SK-N-SH (cell line): ENCODE data around the gene ZNF334. TPM values are rescaled to one million over a fixed set of nuclear protein-coding genes. Genes with fewer than 3 reads are reported as not detected.

Experiments used
- CTCF ChIA-PET: fragments of 300-600, 350-600 bp; formaldehyde crosslinking; extraction: SDS; loops from one replicate; lab custom pipeline; 2021; lab: Yijun Ruan, JAX
- POLR2A ChIA-PET: fragments of 350-600 bp; sonication (Branson Sonifier 250); formaldehyde crosslinking; extraction: SDS; loops from one replicate; lab custom pipeline; 2020; ENCODE audit warnings: antibody characterized with exemption, inconsistent platforms; lab: Yijun Ruan, JAX
- DNase-seq: peaks from one replicate; pipeline ENCODE4 v3.0.0; 2012
- H2AFZ ChIP-seq: fragments of 200-600 bp; sonication (generic); 2 replicates; pipeline ENCODE4 v1.8.1; 2016; ENCODE audit warnings: antibody characterized with exemption, mild to moderate bottlenecking, low read depth
- H3F3A ChIP-seq: fragments of 200-600 bp; sonication (generic); replicated peaks from 2 replicates; pipeline ENCODE3; 2016; ENCODE audit warnings: antibody characterized with exemption, mild to moderate bottlenecking; ENCODE audit not compliant: insufficient read depth
- H3K27ac ChIP-seq, 2 experiments: fragments of 200-500 bp in 1 of 2; fragments of 200-600 bp in 1 of 2; sonication (Bioruptor generic) in 1 of 2; sonication (generic), shearing (Covaris generic) in 1 of 2; 2 replicates each; pipeline versions ENCODE4 v1.5.1 to v1.6.1; 2014 to 2016; ENCODE audit warnings: low read depth in 2 of 2, inconsistent platforms in 1 of 2, low read length in 1 of 2, mild to moderate bottlenecking in 1 of 2, mixed read lengths in 1 of 2
- H3K27me3 ChIP-seq: fragments of 200-600 bp; sonication (generic), shearing (Covaris generic); 2 replicates; pipeline ENCODE4 v1.6.1; 2016; ENCODE audit warnings: mixed run types; ENCODE audit not compliant: insufficient read depth
- H3K36me3 ChIP-seq, 2 experiments: fragments of 200-500 bp in 1 of 2; fragments of 200-600 bp in 1 of 2; sonication (Bioruptor generic) in 1 of 2; sonication (generic) in 1 of 2; replicated peaks in 1 of 2; 2 replicates each; pipeline versions ENCODE3 to v1.5.1; 2014 to 2016; ENCODE audit warnings: low read length in 1 of 2, mild to moderate bottlenecking in 1 of 2; ENCODE audit not compliant: insufficient read depth in 2 of 2, control insufficient read depth in 1 of 2
- H3K4me1 ChIP-seq, 2 experiments: fragments of 200-500 bp in 1 of 2; fragments of 200-600 bp in 1 of 2; sonication (Bioruptor generic) in 1 of 2; sonication (generic), shearing (Covaris generic) in 1 of 2; 2 replicates each; pipeline versions ENCODE4 v1.5.1 to v1.6.1; 2014 to 2016; ENCODE audit warnings: low read depth in 1 of 2, low read length in 1 of 2, mixed run types in 1 of 2; ENCODE audit not compliant: insufficient read depth in 2 of 2, control insufficient read depth in 1 of 2
- H3K4me2 ChIP-seq: fragments of 200-600 bp; sonication (generic), shearing (Covaris generic); 2 replicates; pipeline ENCODE4 v1.6.1; 2017; ENCODE audit warnings: mixed run types
- H3K4me3 ChIP-seq, 2 experiments: fragments of 200-500 bp in 1 of 2; fragments of 200-600 bp in 1 of 2; sonication (Bioruptor generic) in 1 of 2; sonication (generic), shearing (Covaris generic) in 1 of 2; 2 replicates each; pipeline versions ENCODE4 v1.5.1 to v1.8.1; 2014 to 2016; ENCODE audit warnings: low read depth in 2 of 2, inconsistent platforms in 1 of 2, low read length in 1 of 2, mild to moderate bottlenecking in 1 of 2, mixed read lengths in 1 of 2, moderate library complexity in 1 of 2
- H3K79me2 ChIP-seq: fragments of 200-600 bp; sonication (generic); 2 replicates; pipeline ENCODE4 v1.8.1; 2017; ENCODE audit warnings: mild to moderate bottlenecking; ENCODE audit not compliant: insufficient read depth
- H3K9ac ChIP-seq: fragments of 200-600 bp; sonication (generic); 2 replicates; pipeline ENCODE4 v1.6.1; 2017; ENCODE audit warnings: mixed run types
- H3K9me2 ChIP-seq: fragments of 200-600 bp; sonication (generic); 2 replicates; pipeline ENCODE4 v1.6.1; 2017; ENCODE audit warnings: mixed run types
- H3K9me3 ChIP-seq: fragments of 200-600 bp; sonication (generic); 2 replicates; pipeline ENCODE4 v1.6.1; 2017; ENCODE audit warnings: mixed run types, mild to moderate bottlenecking, moderate library complexity
- H4K20me1 ChIP-seq: fragments of 200-600 bp; sonication (generic); 2 replicates; pipeline ENCODE4 v1.6.1; 2017; ENCODE audit warnings: mild to moderate bottlenecking, mixed run types; ENCODE audit not compliant: insufficient read depth
- ELF1 ChIP-seq: IDR thresholded peaks from 2 replicates; pipeline ENCODE4 v1.4.0; 2012
- EP300 ChIP-seq, 2 experiments: IDR thresholded peaks; 2 replicates each; pipeline versions ENCODE4 v1.4.0 to v1.6.1; 2012; ENCODE audit warnings: borderline replicate concordance in 1 of 2, low read depth in 1 of 2, low read length in 1 of 2
- FOXJ3 ChIP-seq: sonication (generic); formaldehyde crosslinking; IDR thresholded peaks from 2 replicates; pipeline ENCODE4 v1.5.1; 2020; ENCODE audit warnings: mild to moderate bottlenecking, missing genetic modification reagents
- GABPA ChIP-seq: IDR thresholded peaks from 2 replicates; pipeline ENCODE4 v1.4.0; 2012; ENCODE audit warnings: low read depth, mild to moderate bottlenecking
- MAX ChIP-seq: IDR thresholded peaks from 2 replicates; pipeline ENCODE4 v1.4.0; 2012; ENCODE audit warnings: low read depth
- NFIC ChIP-seq: IDR thresholded peaks from 2 replicates; pipeline ENCODE4 v1.4.0; 2012; ENCODE audit warnings: borderline replicate concordance
- RCOR1 ChIP-seq: fragments of 150-350 bp; IDR thresholded peaks from 2 replicates; pipeline ENCODE4 v1.6.1; 2017; ENCODE audit warnings: antibody characterized with exemption, low read length
- REST ChIP-seq: IDR thresholded peaks from 2 replicates; pipeline ENCODE4 v1.6.1; 2012; ENCODE audit warnings: mild to moderate bottlenecking, low read depth, low read length, moderate library complexity
- RFX5 ChIP-seq: IDR thresholded peaks from 2 replicates; pipeline ENCODE4 v1.6.1; 2012; ENCODE audit warnings: mild to moderate bottlenecking, improper control_type of control experiment, low read length
- RXRA ChIP-seq: IDR thresholded peaks from 2 replicates; pipeline ENCODE4 v1.4.0; 2012; ENCODE audit warnings: low read depth, mild to moderate bottlenecking, borderline replicate concordance
- SIN3A ChIP-seq: IDR thresholded peaks from 2 replicates; pipeline ENCODE4 v1.6.1; 2012; ENCODE audit warnings: low read depth, mild to moderate bottlenecking, low read length, moderate library complexity, borderline replicate concordance
- SMC3 ChIP-seq: IDR thresholded peaks from 2 replicates; pipeline ENCODE4 v1.6.1; 2012; ENCODE audit warnings: low read depth, low read length, improper control_type of control experiment
- TCF12 ChIP-seq: IDR thresholded peaks from 2 replicates; pipeline ENCODE4 v1.4.0; 2012
- USF2 ChIP-seq: fragments of 150-350 bp; IDR thresholded peaks from 2 replicates; pipeline ENCODE4 v1.6.1; 2017; ENCODE audit warnings: antibody characterized with exemption, low read length, low read depth, borderline replicate concordance
- YY1 ChIP-seq: IDR thresholded peaks from 2 replicates; pipeline ENCODE4 v1.4.0; 2012; ENCODE audit warnings: low read depth, mild to moderate bottlenecking
- WGBS: methylation state at CpG from one replicate; pipeline ENCODE4 v1.1.6; 2017; ENCODE audit warnings: low lambda C conversion rate; 5-methylcytosine and 5-hydroxymethylcytosine counted together
- polyA plus RNA-seq, 3 experiments: library from polyadenylated mRNA; depleted of rRNA; stranded (reverse); fragments of >200 nt; gene quantifications; 2 replicates each; pipeline ENCODE4 v1.2.3, GENCODE V29; 2012
- TF ChIP-seq, protein P1 (sequence below): fragments of 200-600 bp; sonication (generic); IDR thresholded peaks from 2 replicates; pipeline ENCODE4 v1.6.1; 2017; ENCODE audit warnings: antibody characterized with exemption, mild to moderate bottlenecking, moderate library complexity
- TF ChIP-seq, protein P2 (sequence below): fragments of 150-350 bp; IDR thresholded peaks from 2 replicates; pipeline ENCODE4 v1.6.1; 2016; ENCODE audit warnings: mild to moderate bottlenecking, low read depth, low read length

Gene ZNF334
- polyA plus RNA-seq, 1 of the 3 experiments (the other 2 are of a cell fraction), result 4.5 TPM

DNA sequence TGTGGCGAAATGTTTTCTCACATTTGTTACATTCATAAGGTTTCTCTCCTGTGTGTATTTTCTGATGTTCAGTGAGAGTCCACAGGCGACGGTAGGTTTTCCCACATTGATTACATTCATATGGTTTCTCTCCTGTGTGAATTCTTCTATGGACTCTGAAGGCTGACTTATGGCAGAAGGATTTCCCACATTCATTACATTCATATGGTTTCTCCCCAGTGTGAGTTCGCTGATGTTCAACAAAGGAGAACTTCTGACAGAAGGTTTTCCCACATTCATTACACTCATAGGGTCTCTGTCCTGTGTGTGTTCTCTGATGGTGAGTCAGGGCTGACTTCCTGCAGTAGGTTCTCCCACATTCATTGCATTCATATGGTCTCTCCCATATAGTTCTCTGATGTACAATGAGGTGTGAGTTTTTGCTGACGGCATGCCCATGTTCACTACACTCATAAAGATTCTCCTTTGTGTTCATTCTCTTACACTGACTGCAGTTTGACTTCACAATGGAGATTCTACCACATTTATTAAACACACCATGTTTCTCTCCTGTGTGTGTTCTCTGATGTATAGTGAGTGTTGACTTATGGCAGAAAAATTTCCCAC is 11.9 kb downstream of the ZNF334 start:
- CTCF ChIA-PET, result no interaction called here
- 69% methylated on average over 5 of the region's 5 CpGs for WGBS
- Histone ChIP-seq H3F3A (no peaks in the 10 kb centered on the region), H3K9ac (no peak overlapping the region), H3K4me2 (no peak overlapping the region), H2AFZ (no peak overlapping the region), H3K4me1 (no peaks in the 10 kb centered on the region; a peak in 1 of 4 replicates), H3K4me3 (no peak overlapping the region), H3K36me3 (peaks cover 7 to 19% of the 10 kb centered on the region in 2 experiments), H3K9me3 (peaks cover 8% of the 10 kb centered on the region; the same call in 1 of the 2 replicates), H4K20me1 (no peaks in the 10 kb centered on the region), H3K27me3 (no peaks in the 10 kb centered on the region), H3K27ac (no peak overlapping the region), H3K79me2 (no peaks in the 10 kb centered on the region), H3K9me2 (no peaks in the 10 kb centered on the region)
- POLR2A ChIA-PET, result no interaction called here
- TF ChIP-seq EP300 (IDR thresholded peaks at IDR 0.05; ENCODE audit: borderline replicate concordance in 1 of 2, low read depth in 1 of 2, low read length in 1 of 2) (no peak), USF2 (no peak), FOXJ3 (CRISPR knock-in tag) (no peak), NFIC (no peak), RCOR1 (no peak), RXRA (no peak), ELF1 (no peak), RFX5 (no peak)
- TF ChIP-seq, protein P1, sequence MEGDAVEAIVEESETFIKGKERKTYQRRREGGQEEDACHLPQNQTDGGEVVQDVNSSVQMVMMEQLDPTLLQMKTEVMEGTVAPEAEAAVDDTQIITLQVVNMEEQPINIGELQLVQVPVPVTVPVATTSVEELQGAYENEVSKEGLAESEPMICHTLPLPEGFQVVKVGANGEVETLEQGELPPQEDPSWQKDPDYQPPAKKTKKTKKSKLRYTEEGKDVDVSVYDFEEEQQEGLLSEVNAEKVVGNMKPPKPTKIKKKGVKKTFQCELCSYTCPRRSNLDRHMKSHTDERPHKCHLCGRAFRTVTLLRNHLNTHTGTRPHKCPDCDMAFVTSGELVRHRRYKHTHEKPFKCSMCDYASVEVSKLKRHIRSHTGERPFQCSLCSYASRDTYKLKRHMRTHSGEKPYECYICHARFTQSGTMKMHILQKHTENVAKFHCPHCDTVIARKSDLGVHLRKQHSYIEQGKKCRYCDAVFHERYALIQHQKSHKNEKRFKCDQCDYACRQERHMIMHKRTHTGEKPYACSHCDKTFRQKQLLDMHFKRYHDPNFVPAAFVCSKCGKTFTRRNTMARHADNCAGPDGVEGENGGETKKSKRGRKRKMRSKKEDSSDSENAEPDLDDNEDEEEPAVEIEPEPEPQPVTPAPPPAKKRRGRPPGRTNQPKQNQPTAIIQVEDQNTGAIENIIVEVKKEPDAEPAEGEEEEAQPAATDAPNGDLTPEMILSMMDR, result no peak
- DNase-seq, result no peak

- H3K9me2 ChIP-seq, result no peaks in the 10 kb centered on the region
- no peaks in the 10 kb centered on the region for H3K79me2 ChIP-seq
- no peaks in the 10 kb centered on the region; a peak in 1 of 4 replicates for H3K4me1 ChIP-seq
- H3K27ac ChIP-seq, result no peak overlapping the region
- no peak for DNase-seq
- CTCF ChIA-PET, result no interaction called here
- 45% methylated on average over 4 of the region's 4 CpGs for WGBS
- no peaks in the 10 kb centered on the region for H3F3A ChIP-seq
- H3K4me2 ChIP-seq, result no peak overlapping the region
- no peak overlapping the region for H2AFZ ChIP-seq
- H3K4me3 ChIP-seq, result no peak overlapping the region
- no peaks in the 10 kb centered on the region for H3K9me3 ChIP-seq
- no peak overlapping the region for H3K9ac ChIP-seq
- H3K36me3 ChIP-seq, result no peaks in the 10 kb centered on the region
- no peaks in the 10 kb centered on the region for H3K27me3 ChIP-seq
- POLR2A ChIA-PET, result no interaction called here
- no peaks in the 10 kb centered on the region for H4K20me1 ChIP-seq
- TF ChIP-seq ELF1, result no peak
- TF ChIP-seq, protein P1, result no peak
- TF ChIP-seq REST, result no peak
- TF ChIP-seq SIN3A, result no peak
- no peak for TF ChIP-seq YY1
- TF ChIP-seq TCF12, result no peak
- TF ChIP-seq GABPA, result no peak
- TF ChIP-seq EP300 (IDR thresholded peaks at IDR 0.05; ENCODE audit: borderline replicate concordance in 1 of 2, low read depth in 1 of 2, low read length in 1 of 2), result no peak
- no peak for TF ChIP-seq FOXJ3 (CRISPR knock-in tag)
- no peak for TF ChIP-seq SMC3
- TF ChIP-seq, protein P2, sequence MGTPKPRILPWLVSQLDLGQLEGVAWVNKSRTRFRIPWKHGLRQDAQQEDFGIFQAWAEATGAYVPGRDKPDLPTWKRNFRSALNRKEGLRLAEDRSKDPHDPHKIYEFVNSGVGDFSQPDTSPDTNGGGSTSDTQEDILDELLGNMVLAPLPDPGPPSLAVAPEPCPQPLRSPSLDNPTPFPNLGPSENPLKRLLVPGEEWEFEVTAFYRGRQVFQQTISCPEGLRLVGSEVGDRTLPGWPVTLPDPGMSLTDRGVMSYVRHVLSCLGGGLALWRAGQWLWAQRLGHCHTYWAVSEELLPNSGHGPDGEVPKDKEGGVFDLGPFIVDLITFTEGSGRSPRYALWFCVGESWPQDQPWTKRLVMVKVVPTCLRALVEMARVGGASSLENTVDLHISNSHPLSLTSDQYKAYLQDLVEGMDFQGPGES, result no peak
- TF ChIP-seq MAX, result no peak
Observed at GRCh38 chr20:46494077-46494476, 19.3 kb downstream of the ZNF334 start.
